GM19324 (cell line): ENCODE measurements around the gene AFG3L2.

Source experiments
- ATAC-seq: cut with Tn5 transposase; IDR thresholded peaks from one replicate; pipeline ENCODE4 v1.9.1; 2021; ENCODE audit warnings: mild to moderate bottlenecking, moderate library complexity; ENCODE audit not compliant: unreplicated experiment, low FRiP score

The AFG3L2 gene

DNA sequence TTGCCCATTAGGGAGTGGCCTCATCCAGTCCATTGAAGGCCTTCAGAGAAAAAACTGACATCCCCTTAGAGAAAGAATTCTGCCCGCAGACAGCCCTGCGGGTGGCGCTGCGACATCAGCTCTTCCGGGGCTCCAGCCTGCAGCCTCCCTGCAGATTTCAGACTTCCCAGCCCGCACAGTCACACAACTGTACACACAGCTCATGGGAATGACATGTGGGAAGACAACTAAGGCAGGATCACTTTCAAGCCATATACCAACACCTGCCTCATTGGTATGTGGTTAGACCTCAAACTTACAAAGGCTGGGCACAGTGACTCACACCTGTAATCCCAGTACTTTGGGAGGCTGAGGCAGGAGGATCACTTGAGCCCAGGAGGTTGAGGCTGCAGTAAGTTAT lies 93.8 kb downstream of the AFG3L2 start:
- ATAC-seq: no peak

DNA sequence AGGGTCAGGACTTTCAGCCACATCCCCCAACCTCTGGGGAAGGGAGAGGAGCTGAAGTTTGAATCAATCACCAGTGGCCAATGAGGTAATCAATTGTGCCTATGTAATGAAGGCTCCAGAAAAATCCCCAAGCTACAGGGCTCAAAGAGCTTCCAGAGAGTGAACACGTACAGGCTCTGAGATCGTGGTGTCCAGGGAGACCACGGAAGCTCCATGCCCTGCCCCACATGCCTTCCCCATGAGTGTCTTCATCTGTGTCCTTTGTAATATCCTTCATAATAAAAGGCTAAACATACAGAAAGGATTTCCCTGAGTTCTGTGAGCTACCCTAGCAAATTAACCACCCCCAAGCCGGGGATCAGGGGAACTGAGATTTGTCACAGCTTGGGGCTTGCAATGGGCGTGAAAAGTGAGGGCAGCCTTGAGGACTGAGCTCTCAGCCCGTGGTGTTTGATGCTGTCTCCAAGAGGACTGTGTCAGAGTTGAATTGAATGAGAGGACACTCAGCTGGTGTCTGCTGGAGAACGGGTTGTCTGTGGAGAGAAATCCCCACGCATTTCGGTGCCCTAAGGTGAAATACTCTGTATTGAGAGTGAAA lies 94.5 kb downstream of the AFG3L2 start:
- ATAC-seq: no peak

DNA sequence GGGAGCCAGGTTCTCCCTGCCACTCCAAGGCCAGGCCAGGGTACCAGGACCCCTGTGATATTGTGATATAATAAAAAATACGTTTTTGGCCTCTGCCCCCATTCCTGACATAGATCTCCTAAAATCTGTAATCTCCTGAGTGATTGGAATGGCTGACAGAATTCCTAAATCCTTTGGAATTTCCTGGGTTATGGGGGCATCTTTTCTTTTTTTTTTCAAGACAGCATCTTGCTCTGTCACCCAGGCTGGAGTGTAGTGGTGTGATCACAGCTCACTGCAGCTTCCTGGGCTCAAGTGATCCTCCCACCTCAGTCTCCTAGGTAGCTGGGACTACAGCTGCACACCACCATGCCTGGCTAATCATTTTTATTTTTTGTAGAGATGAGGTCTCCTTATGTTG lies 95.2 kb downstream of the AFG3L2 start:
- ATAC-seq: no peak

DNA sequence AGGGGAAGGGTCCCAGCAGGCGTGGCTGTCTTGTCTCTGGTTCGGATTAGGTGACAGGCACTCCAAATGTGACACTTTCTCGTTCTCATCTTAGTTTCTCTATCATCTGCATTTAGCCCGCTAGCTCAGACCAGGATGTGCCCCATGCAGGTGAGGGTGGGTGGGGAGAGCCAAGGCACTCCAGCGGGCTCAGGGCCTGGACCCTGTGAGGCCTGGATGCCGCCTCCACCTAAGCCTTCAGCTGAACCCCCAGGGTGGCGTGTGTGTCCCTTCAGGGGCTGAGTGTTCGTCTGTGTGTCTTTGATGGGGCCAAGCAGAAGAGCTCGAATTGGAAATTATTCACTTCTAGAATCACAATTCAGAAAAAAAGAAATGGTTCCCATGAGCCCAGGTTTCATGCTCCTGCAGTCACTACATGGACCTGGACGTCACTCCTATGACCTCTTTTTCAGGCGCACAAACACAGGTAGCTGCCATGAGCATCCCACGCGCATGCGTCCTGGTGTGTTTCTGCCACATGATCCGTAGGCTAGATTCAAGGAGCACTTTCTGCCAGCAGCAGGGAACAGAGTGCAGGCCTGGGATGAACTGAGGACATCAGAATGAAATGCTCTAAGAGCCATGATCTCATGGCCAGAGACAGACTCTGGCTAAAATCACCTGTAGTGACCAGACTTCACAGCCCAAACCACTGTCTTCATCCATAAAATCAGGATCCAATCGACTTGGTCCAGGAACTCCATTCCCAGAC lies 97.1 kb downstream of the AFG3L2 start:
- no peak for ATAC-seq
